GM18499 (cell line): Measurements from ENCODE around the gene RERE.
"Not testable (repeated sequence)": the region's sequence is repeated elsewhere in the genome, so short reads cannot be mapped to it uniquely, and the experiment has no call there.

Source experiments
- ATAC-seq: cut with Tn5 transposase; IDR thresholded peaks from one replicate; pipeline ENCODE4 v1.9.1; 2021; ENCODE audit warnings: moderate number of reproducible peaks; ENCODE audit not compliant: insufficient read depth, unreplicated experiment

RERE gene

GRCh38 chr1:8382051-8382505, 435.4 kb downstream of the RERE start:
- ATAC-seq, result no peak

GRCh38 chr1:8381618-8382017, 435.8 kb downstream of the RERE start:
- no peak for ATAC-seq

- not testable (repeated sequence) for ATAC-seq
Observed at GRCh38 chr1:8380310-8380709, 437.1 kb downstream of the RERE start.

- no peak for ATAC-seq
Observed at GRCh38 chr1:8379513-8380186, 437.8 kb downstream of the RERE start.

- ATAC-seq, result no peak
Observed at GRCh38 chr1:8378981-8379470, 438.4 kb downstream of the RERE start.

GRCh38 chr1:8378178-8378577, 439.3 kb downstream of the RERE start:
- no peak for ATAC-seq

- no peak for ATAC-seq
Observed at GRCh38 chr1:8377271-8377981, 440.0 kb downstream of the RERE start.

- ATAC-seq, result no peak
Observed at GRCh38 chr1:8376358-8376840, 441.0 kb downstream of the RERE start.

GRCh38 chr1:8374812-8375211, 442.6 kb downstream of the RERE start:
- ATAC-seq, result no peak

- ATAC-seq, result no peak
Observed at GRCh38 chr1:8374356-8374755, 443.1 kb downstream of the RERE start.

- ATAC-seq, result no peak
Observed at GRCh38 chr1:8373581-8374241, 443.7 kb downstream of the RERE start.

GRCh38 chr1:8373125-8373524, 444.3 kb downstream of the RERE start:
- ATAC-seq, result no peak

GRCh38 chr1:8371372-8371991, 446.0 kb downstream of the RERE start:
- no peak for ATAC-seq

- ATAC-seq, result no peak
Observed at GRCh38 chr1:8370905-8371315, 446.5 kb downstream of the RERE start.

- no peak for ATAC-seq
Observed at GRCh38 chr1:8370046-8370881, 447.2 kb downstream of the RERE start.

- no peak for ATAC-seq
Observed at GRCh38 chr1:8368956-8369639, 448.3 kb downstream of the RERE start.

GRCh38 chr1:8367571-8368194, 449.8 kb downstream of the RERE start:
- no peak for ATAC-seq

GRCh38 chr1:8365661-8366362, 451.6 kb downstream of the RERE start:
- no peak for ATAC-seq
